ENCODE measurements around the gene PTPN1.
"Not testable (repeated sequence)": the region's sequence is repeated elsewhere in the genome, so short reads cannot be mapped to it uniquely, and the experiment has no call there.

PTPN1 gene

DNA sequence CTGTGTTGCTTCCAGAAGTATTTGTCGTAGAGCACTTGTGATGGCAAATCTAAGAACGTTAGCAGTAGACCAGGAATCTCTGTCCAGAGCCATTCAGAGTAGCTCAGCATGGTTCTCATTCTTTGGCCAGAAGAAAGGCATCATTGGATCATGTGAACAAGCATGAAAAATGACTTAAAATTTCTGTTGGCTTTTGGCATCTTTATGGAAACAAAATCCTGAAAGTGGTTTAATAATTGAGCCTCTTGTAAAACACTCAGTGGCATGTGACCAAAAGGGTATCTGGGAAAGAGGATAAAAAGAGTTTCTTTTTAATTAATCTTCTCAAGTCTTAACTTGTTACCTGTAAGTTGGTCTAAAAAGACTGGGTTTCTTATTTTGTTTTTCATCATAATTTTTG lies 55.2 kb downstream of the PTPN1 start:
- TF ChIP-seq, protein P1, sequence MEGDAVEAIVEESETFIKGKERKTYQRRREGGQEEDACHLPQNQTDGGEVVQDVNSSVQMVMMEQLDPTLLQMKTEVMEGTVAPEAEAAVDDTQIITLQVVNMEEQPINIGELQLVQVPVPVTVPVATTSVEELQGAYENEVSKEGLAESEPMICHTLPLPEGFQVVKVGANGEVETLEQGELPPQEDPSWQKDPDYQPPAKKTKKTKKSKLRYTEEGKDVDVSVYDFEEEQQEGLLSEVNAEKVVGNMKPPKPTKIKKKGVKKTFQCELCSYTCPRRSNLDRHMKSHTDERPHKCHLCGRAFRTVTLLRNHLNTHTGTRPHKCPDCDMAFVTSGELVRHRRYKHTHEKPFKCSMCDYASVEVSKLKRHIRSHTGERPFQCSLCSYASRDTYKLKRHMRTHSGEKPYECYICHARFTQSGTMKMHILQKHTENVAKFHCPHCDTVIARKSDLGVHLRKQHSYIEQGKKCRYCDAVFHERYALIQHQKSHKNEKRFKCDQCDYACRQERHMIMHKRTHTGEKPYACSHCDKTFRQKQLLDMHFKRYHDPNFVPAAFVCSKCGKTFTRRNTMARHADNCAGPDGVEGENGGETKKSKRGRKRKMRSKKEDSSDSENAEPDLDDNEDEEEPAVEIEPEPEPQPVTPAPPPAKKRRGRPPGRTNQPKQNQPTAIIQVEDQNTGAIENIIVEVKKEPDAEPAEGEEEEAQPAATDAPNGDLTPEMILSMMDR (IDR thresholded peaks at IDR 0.05; ENCODE audit: insufficient read depth, low read length, poor library complexity, severe bottlenecking), result no peak
- Histone ChIP-seq H3K4me3 (replicated peaks; ENCODE audit: low read depth, low read length) (no peak overlapping the region), H3K27me3 (replicated peaks; ENCODE audit: control insufficient read depth, insufficient read depth, low read length) (no peaks in the 10 kb centered on the region), H3K36me3 (ENCODE audit: control insufficient read depth, insufficient read depth, low read length) (peaks cover 43% of the 10 kb centered on the region)
- DNase-seq (ENCODE audit: extremely low read depth, insufficient read length), result no peak

GRCh38 chr20:50565871-50566270 lies 55.7 kb downstream of the PTPN1 start:
- H3K4me3 ChIP-seq (replicated peaks; ENCODE audit: low read depth, low read length), result no peak overlapping the region
- H3K36me3 ChIP-seq (ENCODE audit: control insufficient read depth, insufficient read depth, low read length), result peaks cover 42% of the 10 kb centered on the region
- no peaks in the 10 kb centered on the region for H3K27me3 ChIP-seq (replicated peaks; ENCODE audit: control insufficient read depth, insufficient read depth, low read length)

GRCh38 chr20:50567860-50568548 lies 57.8 kb downstream of the PTPN1 start:
- TF ChIP-seq, protein P1 (IDR thresholded peaks at IDR 0.05; ENCODE audit: insufficient read depth, low read length, poor library complexity, severe bottlenecking), result no peak
- Histone ChIP-seq H3K27me3 (replicated peaks; ENCODE audit: control insufficient read depth, insufficient read depth, low read length) (no peaks in the 10 kb centered on the region), H3K4me3 (replicated peaks; ENCODE audit: low read depth, low read length) (no peak overlapping the region), H3K36me3 (ENCODE audit: control insufficient read depth, insufficient read depth, low read length) (peaks cover 41% of the 10 kb centered on the region)
- DNase-seq (ENCODE audit: extremely low read depth, insufficient read length), result no peak

More at GRCh38 chr20:50565871-50566270, 55.7 kb downstream of the PTPN1 start:
- TF ChIP-seq, protein P1 (IDR thresholded peaks at IDR 0.05; ENCODE audit: insufficient read depth, low read length, poor library complexity, severe bottlenecking), result no peak
- DNase-seq (ENCODE audit: extremely low read depth, insufficient read length), result no peak

GRCh38 chr20:50568549-50568942 lies 58.4 kb downstream of the PTPN1 start:
- peaks cover 38% of the 10 kb centered on the region for H3K36me3 ChIP-seq (ENCODE audit: control insufficient read depth, insufficient read depth, low read length)

DNA sequence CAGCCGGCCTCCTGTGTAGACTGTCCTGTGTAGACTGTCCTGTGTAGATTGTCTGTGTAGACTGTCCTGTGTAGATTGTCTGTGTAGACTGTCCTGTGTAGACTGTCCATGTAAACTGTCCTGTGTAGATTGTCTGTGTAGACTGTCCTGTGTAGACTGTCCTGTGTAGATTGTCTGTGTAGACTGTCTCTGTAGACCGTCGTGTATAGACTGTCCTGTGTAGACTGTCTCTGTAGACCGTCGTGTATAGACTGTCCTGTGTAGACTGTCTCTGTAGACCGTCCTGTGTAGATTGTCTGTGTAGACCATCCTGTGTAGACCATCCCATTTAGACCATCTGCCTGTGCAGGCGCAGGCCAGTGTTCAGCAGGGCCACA lies 59.3 kb downstream of the PTPN1 start:
- DNase-seq (ENCODE audit: extremely low read depth, insufficient read length); H3K4me3 ChIP-seq (replicated peaks; ENCODE audit: low read depth, low read length); H3K27me3 ChIP-seq (replicated peaks; ENCODE audit: control insufficient read depth, insufficient read depth, low read length): not testable (repeated sequence)
- peaks cover 41% of the 10 kb centered on the region for H3K36me3 ChIP-seq (ENCODE audit: control insufficient read depth, insufficient read depth, low read length)

More at GRCh38 chr20:50568549-50568942, 58.4 kb downstream of the PTPN1 start:
- no peak overlapping the region for H3K4me3 ChIP-seq (replicated peaks; ENCODE audit: low read depth, low read length)
- no peaks in the 10 kb centered on the region for H3K27me3 ChIP-seq (replicated peaks; ENCODE audit: control insufficient read depth, insufficient read depth, low read length)
- TF ChIP-seq, protein P1 (IDR thresholded peaks at IDR 0.05; ENCODE audit: insufficient read depth, low read length, poor library complexity, severe bottlenecking), result no peak
- DNase-seq (ENCODE audit: extremely low read depth, insufficient read length), result no peak

GRCh38 chr20:50569864-50570836 lies 60.0 kb downstream of the PTPN1 start:
- no peaks in the 10 kb centered on the region for H3K27me3 ChIP-seq (replicated peaks; ENCODE audit: control insufficient read depth, insufficient read depth, low read length)
- H3K36me3 ChIP-seq (ENCODE audit: control insufficient read depth, insufficient read depth, low read length), result peaks cover 45% of the 10 kb centered on the region
- no peak overlapping the region for H3K4me3 ChIP-seq (replicated peaks; ENCODE audit: low read depth, low read length)
- TF ChIP-seq, protein P1 (IDR thresholded peaks at IDR 0.05; ENCODE audit: insufficient read depth, low read length, poor library complexity, severe bottlenecking), result peak; percentile 74
- DNase-seq (ENCODE audit: extremely low read depth, insufficient read length), result peak; percentile 69

All from GM06990 (cell line).